A673 (cell line): ENCODE results near the gene TRIM38.

Experiments used
- EZH2 ChIP-seq: fragments of 200-600 bp; sonication (generic); IDR thresholded peaks from 2 replicates; pipeline ENCODE4 v1.6.1; 2017; ENCODE audit warnings: borderline replicate concordance, low read depth, mild to moderate bottlenecking, mixed read lengths, antibody characterized with exemption, low read length; ENCODE audit not compliant: poor library complexity, severe bottlenecking
- TF ChIP-seq, protein P1 (sequence below): fragments of 300-800, 200-600 bp; sonication (generic); conservative IDR thresholded peaks from 2 replicates; pipeline ENCODE4 v1.5.1; 2017; ENCODE audit warnings: low read depth, mild to moderate bottlenecking, antibody characterized with exemption, low read length, moderate library complexity, mixed read lengths

DNA sequence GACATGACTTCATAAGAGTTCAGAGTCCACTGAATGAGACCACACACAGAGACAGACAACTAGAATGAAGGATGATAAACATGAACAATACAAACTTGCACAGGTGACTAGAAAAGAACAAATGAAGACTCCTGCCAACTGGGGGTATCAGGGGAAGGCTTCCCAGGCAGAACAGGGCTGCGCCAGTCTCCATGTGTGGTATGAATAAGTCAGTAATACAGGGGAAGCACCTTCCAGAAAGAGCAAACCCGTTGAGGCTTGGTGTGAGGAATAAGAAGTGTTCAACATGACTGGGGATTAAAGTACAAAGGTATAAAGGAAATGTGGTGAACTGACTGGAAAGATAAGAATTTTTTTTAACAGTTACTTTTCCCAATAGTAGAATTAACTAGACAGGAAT lies 28.4 kb upstream of the TRIM38 start:
- TF ChIP-seq, protein P1, sequence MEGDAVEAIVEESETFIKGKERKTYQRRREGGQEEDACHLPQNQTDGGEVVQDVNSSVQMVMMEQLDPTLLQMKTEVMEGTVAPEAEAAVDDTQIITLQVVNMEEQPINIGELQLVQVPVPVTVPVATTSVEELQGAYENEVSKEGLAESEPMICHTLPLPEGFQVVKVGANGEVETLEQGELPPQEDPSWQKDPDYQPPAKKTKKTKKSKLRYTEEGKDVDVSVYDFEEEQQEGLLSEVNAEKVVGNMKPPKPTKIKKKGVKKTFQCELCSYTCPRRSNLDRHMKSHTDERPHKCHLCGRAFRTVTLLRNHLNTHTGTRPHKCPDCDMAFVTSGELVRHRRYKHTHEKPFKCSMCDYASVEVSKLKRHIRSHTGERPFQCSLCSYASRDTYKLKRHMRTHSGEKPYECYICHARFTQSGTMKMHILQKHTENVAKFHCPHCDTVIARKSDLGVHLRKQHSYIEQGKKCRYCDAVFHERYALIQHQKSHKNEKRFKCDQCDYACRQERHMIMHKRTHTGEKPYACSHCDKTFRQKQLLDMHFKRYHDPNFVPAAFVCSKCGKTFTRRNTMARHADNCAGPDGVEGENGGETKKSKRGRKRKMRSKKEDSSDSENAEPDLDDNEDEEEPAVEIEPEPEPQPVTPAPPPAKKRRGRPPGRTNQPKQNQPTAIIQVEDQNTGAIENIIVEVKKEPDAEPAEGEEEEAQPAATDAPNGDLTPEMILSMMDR = no peak
- no peak for TF ChIP-seq EZH2
